Measurements from ENCODE around the gene CTNNBL1. TPM values are rescaled to one million over a fixed set of nuclear protein-coding genes. Genes with fewer than 3 reads are reported as not detected.

Gene CTNNBL1
- total RNA-seq, 3 donors from 2014 or later (not counting 1 experiment from before 2014, with no cell fraction given): 59.1 to 75.6 (median 67.6) TPM

DNA sequence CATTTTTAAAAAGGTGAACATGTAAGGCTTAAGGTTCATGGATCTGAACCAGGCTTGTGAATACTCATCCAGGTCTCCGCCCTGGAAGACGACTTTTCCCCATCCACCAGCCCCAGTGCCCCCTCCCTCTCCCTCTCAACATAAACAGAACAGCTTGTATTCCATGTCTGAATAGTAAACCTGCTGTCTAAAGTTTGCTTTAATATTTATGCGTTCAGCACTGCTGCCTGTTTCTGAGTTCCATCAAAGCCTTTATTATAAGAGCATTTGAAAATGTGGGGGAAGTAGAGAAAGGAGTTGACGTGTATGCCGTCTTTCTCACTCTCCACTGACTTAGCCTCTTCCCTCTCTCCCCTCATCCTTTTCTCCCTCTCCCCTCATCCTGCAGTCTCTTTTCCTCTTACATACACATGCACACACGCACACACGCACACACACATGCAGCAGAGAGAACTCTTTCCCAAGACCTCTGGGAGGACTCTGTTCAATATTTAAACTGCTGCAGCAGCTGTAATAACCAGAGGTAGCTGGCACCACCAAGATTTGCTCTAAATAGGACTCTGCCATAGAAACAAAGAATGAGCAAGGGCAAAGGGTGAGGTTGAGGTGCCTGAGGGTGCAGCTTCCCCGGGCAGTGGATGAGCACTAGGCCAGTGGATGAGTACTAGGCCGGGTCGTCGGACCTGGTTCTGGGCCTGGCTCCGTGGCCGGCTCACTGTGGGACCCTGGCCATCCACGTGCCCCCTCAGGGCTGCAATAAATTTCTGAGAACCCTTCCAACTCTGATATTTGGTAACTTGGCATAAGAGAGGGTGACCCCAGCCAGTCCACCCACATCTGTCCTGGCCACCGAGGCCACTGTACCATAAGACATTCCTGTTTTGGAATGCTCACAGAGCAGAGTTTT is 173.7 kb downstream of the CTNNBL1 start:
- Histone ChIP-seq H3K27me3 (ENCODE audit: control insufficient read depth, insufficient read depth, low read length) (no peaks in the 10 kb centered on the region), H3K9me3 (ENCODE audit: control insufficient read depth, insufficient read depth, low read length) (no peaks in the 10 kb centered on the region), H3K4me3 (ENCODE audit: low read length) (no peak overlapping the region), H3K4me1 (ENCODE audit: control insufficient read depth, insufficient read depth, low read length) (no peaks in the 10 kb centered on the region), H3K36me3 (ENCODE audit: control insufficient read depth, insufficient read depth, low read length) (peaks cover 37% of the 10 kb centered on the region), H3K27ac (ENCODE audit: low read length) (no peak overlapping the region)
- 97% methylated on average over 13 of the region's 15 CpGs for WGBS (ENCODE audit: insufficient coverage)
- no peak for TF ChIP-seq CTCF (IDR thresholded peaks at IDR 0.05)
- no peak overlapping the region for H3K4me3 Mint-ChIP-seq
- DNase-seq: no peak
- intact Hi-C loops (cut with micrococcal nuclease): no loop called here
- peaks cover 8% of the 10 kb centered on the region for H3K36me3 Mint-ChIP-seq
- H3K27me3 Mint-ChIP-seq (ENCODE audit: low read depth in 2 of 2): no peaks in the 10 kb centered on the region
- H3K27ac Mint-ChIP-seq: no peak overlapping the region
- H3K4me1 Mint-ChIP-seq: peaks cover 0 to 7% of the 10 kb centered on the region in 2 donors
- H3K9me3 Mint-ChIP-seq: no peaks in the 10 kb centered on the region
- no peak for ATAC-seq

- no peaks in the 10 kb centered on the region for H3K4me1 ChIP-seq (ENCODE audit: control insufficient read depth, insufficient read depth, low read length)
- DNase-seq: no peak
- Mint-ChIP-seq H3K27ac (no peak overlapping the region), H3K4me1 (peaks cover 0 to 7% of the 10 kb centered on the region in 2 donors), H3K4me3 (no peak overlapping the region), H3K36me3 (peaks cover 8% of the 10 kb centered on the region), H3K27me3 (ENCODE audit: low read depth in 2 of 2) (no peaks in the 10 kb centered on the region), H3K9me3 (no peaks in the 10 kb centered on the region)
- no peaks in the 10 kb centered on the region for H3K27me3 ChIP-seq (ENCODE audit: control insufficient read depth, insufficient read depth, low read length)
- intact Hi-C loops (cut with micrococcal nuclease): no loop called here
- no peak overlapping the region for H3K27ac ChIP-seq (ENCODE audit: low read length)
- no peak for ATAC-seq
- WGBS (ENCODE audit: insufficient coverage): 83% methylated on average over 3 of the region's 3 CpGs
- peaks cover 37% of the 10 kb centered on the region for H3K36me3 ChIP-seq (ENCODE audit: control insufficient read depth, insufficient read depth, low read length)
- no peak for TF ChIP-seq CTCF (IDR thresholded peaks at IDR 0.05)
- no peaks in the 10 kb centered on the region for H3K9me3 ChIP-seq (ENCODE audit: control insufficient read depth, insufficient read depth, low read length)
- H3K4me3 ChIP-seq (ENCODE audit: low read length): no peak overlapping the region
Measured at GRCh38 chr20:37868851-37869333, 175.1 kb downstream of the CTNNBL1 start.

- Mint-ChIP-seq H3K27me3 (ENCODE audit: low read depth in 2 of 2) (no peaks in the 10 kb centered on the region), H3K36me3 (peaks cover 8% of the 10 kb centered on the region), H3K9me3 (no peaks in the 10 kb centered on the region), H3K4me3 (no peak overlapping the region), H3K4me1 (peaks cover 0 to 7% of the 10 kb centered on the region in 2 donors), H3K27ac (no peak overlapping the region)
- Histone ChIP-seq H3K9me3 (ENCODE audit: control insufficient read depth, insufficient read depth, low read length) (no peaks in the 10 kb centered on the region), H3K27me3 (ENCODE audit: control insufficient read depth, insufficient read depth, low read length) (no peaks in the 10 kb centered on the region), H3K27ac (ENCODE audit: low read length) (no peak overlapping the region), H3K4me3 (ENCODE audit: low read length) (no peak overlapping the region), H3K36me3 (ENCODE audit: control insufficient read depth, insufficient read depth, low read length) (peaks cover 36% of the 10 kb centered on the region), H3K4me1 (ENCODE audit: control insufficient read depth, insufficient read depth, low read length) (no peaks in the 10 kb centered on the region)
- DNase-seq (no peak), ATAC-seq (no peak)
- 93% methylated on average over 6 of the region's 6 CpGs for WGBS (ENCODE audit: insufficient coverage)
- intact Hi-C loops (cut with micrococcal nuclease): no loop called here
- no peak for TF ChIP-seq CTCF (IDR thresholded peaks at IDR 0.05)
Measured at GRCh38 chr20:37869334-37869861, 175.6 kb downstream of the CTNNBL1 start.

All from natural killer cell (primary cell).